GM23248 (cell line): ENCODE results near the gene PYGB.

Experiments used
- EZH2 ChIP-seq: fragments of 200-600 bp; sonication (generic); IDR thresholded peaks from 2 replicates; pipeline ENCODE4 v1.6.1; 2018; ENCODE audit warnings: antibody characterized with exemption, mild to moderate bottlenecking; ENCODE audit not compliant: insufficient read depth, poor library complexity, severe bottlenecking
- EZH2phosphoT487 ChIP-seq: fragments of 200-600 bp; sonication (generic); IDR thresholded peaks from 2 replicates; pipeline ENCODE4 v1.6.1; 2018; ENCODE audit warnings: antibody characterized with exemption, moderate library complexity, mild to moderate bottlenecking, low read depth; ENCODE audit not compliant: insufficient read depth

DNA sequence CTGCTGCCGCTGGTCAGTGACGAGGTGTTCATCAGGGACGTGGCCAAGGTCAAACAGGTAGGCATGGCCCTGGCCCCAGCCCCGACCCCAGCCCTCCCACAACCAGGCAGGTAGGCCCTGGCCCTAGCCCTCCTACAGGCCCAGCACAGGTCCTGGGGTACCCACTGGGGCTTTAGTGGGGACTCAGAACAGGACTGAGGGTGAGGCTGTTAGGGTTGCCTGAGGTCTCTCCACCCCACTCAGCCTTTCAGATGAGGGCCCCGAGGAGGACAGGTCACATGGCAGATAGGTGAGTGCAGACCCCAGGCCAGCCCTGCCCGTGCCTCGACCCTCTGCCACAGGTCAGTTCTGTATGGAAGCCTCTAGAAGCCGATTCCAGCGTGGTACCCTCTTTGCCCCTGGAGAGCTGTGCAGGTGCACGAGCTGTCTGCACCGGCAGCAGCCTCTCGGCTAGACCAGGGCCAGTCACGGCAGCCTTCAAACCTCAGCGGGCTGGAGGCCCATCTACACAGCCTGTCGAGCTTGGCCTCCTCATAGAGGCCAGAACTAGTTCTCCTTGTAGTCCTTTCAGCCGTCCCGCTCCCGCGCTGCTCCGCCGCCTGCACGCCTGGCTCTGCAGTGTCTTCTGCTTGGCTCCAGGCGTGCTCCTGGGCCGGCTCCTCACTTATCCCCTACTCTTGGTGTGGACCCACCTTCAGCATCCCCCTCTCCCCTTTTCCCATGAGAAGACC lies 35.5 kb downstream of the PYGB start:
- TF ChIP-seq EZH2, result no peak
- no peak for TF ChIP-seq EZH2phosphoT487
